Measurements from ENCODE around the gene ACYP2.

Gene ACYP2

DNA sequence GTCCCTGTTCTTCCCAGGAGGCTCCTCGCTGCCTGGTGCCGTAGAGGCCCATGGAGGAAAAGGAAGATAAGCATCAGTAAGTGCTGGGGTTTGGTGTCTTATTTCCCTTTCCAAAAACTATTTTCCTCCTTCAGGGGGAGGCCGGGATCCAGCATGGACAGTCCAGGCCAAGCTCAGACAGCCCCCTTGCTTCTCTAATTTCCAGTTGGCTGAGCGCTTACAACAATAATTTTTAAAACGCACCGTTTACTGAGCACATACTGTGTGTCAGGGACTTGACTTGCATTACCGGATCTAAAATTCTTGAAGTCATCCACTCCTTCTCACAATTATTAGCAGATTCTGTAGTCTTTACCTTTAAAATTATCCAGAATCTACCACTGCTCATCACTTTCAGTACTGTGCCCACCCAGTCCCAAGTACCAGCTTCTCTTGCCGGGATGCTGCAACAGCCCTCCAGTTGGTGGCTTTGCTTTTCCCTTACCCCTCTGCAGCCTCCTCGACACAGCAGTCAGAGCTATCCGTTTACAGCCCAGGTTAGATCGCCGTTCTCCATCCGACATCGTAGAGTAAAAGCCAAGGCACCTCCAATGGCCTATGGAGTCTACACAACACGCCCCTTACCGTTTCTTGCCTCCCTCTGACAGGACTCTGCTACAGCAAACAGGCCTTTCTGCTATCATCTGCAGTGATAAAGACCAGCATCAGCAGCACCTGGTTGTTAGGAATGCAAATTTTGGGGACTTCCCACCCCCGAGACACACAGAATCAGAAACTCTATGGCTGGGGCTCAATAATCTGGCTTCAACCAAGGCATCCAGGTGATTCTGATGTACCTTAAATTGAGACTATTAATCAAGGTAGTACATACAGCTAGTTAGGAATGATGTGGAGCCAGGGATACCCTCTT, 215.8 kb downstream of the ACYP2 start:
- no peak for DNase-seq

DNA sequence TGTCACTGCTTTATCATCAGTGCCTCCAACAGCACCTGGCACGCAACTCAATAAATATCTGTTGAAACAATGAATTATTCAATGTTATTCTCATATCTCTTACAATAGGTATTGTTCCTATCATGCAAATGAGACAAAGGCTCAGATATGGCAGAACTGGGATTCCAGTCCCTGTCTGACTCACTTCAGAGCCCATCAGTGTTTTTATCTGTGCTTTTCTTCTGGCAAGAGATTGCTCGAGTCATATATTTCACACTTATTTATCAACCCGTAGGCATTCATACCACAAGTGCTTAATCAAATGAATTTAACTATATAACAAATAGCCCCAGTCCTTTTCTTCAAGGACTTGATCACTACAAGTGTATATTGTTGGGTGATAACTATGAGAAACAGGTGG, 217.0 kb downstream of the ACYP2 start:
- DNase-seq = no peak

DNA sequence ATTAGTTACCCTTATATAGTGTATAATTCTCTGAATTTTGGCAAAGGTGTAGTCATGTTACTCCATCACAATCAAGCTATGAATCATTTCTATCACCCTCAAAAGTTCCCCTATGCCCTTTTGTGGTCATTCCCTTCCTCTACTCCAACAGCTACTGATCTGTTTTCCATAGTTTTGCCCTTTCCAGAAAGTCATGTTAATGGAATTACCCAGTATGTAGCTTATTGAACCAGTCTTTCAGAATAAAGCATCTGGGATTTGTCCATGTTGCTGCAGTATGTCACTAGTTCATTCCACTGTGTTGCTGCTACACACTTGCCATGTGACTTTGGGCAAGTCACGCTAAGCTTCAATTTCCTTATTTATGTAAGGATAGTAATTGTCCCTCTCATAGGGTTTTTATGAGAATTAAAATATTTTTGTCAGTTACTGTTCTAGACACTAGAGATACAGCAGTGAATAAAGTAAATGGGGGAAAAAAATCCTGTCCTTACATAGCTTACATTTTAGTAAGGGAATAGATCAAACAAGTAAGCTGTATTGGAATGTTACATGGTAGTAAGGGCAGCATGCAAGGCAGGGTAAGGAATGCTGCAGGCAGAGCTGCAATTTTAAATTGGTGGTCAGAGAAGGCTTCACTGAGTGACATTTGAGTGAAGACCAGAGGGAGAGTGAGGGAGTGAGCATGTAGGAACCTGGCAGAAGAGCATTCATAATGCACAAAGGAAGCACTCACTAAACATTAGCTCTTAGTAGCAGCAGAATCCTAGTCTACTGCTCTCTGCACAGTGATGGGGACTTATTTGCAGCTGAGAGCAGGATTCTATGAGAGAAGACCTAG, 220.9 kb downstream of the ACYP2 start:
- DNase-seq = no peak

DNA sequence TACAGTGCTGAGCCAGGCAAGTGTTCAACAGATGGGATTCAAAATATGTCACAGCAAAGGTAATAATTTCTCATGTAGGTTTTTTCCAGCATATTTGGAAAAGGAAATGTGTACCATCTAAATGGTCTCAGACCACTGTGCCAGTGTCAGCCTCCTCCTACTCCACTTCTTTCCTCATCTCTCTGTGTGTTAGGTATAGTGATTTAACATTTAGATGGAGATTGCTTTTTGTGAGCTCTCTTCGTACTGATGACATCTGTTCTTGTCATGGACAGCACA, 221.5 kb downstream of the ACYP2 start:
- DNase-seq = no peak

DNA sequence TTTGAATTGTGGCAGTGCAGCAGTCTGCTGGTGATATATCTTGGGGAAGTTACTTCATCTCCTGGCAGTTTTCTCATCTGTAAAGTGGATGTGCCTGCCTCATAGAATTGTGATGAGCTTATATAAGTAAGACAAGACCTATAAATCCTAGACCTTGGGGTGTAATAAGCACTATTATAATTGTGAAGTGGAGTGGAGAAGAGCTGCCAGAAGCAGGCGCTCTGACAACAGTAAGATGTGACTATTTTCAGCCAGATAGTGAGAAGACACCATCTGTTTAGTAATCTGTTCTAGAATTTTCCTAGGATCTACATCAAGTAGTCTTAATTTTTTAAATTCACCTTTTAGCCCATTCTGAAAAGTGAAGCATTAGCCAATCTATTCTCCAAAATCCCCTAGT, 226.2 kb downstream of the ACYP2 start:
- no peak for DNase-seq

DNA sequence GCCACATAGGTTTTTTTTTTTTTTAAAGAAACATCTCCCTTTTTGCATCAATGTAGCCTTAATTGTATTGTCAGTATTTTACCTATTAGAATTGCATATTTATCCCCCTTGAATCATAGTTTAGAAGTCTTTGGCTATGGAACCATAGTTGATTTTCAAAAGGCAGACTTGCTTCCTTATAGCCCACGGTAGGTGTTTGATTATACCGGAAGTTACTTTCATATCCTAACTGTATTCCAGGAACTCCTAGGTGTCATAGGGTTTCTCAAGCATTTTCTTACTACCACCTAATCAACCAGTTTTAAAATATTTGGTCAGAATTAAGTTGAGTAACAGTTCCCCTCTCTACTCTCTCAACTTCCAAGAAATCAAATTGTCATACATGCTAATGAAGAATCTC, 227.2 kb downstream of the ACYP2 start:
- no peak for DNase-seq

DNA sequence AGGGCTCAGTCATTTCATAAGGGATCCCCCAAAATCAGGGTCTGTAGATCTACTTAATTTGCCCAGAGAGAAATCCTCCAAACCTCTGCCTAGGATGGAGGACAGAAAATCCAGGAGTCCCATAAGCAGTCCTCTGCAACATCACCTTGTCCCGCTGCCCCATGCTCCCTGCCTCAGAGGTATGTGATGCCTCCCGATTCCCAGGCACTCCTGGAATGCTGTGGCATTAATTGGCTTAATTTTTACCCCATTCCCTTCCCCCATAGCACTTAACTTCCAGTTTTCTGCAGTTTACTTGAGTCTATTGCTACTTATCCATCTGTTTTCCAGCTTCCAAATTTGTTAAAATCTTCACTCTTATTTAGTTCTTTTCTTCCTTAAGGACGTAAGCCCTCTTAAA, 232.2 kb downstream of the ACYP2 start:
- DNase-seq = no peak

DNA sequence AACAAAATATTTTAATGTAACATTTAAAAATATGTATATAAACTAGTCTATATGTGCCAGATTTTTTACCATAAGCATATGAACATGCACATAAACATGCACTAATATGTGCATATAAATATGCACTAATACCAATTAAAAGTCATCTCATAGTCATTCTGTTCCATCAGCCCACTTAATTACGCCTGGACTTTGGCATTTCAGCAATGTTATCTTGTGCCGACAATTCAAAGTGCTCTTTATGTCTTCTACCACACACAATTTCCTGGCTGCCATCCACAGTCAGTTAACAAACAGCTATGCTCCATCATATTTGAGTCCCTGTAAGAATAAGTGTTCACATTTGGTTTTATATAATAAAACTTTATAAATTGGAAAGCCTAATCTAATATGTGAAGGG, 233.2 kb downstream of the ACYP2 start:
- no peak for DNase-seq

DNA sequence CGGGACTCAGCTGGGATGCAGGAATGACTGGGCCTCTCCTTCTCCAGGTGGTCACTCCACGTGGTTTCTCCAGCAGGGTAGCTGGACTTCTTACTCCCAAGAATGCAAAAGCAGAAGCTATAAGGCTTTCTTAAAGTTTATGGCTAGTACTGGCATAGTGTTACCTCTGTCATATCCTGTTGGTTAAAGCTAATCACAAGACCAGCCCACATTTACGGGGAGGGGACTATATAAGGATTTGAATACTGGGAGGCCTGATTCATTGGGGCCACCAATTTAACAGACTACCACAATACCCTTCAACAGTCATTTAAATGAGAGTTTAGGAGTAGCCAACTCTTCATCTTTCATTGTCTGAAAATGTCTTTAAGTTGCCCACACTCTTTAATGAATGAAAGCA, 235.0 kb downstream of the ACYP2 start:
- no peak for DNase-seq

DNA sequence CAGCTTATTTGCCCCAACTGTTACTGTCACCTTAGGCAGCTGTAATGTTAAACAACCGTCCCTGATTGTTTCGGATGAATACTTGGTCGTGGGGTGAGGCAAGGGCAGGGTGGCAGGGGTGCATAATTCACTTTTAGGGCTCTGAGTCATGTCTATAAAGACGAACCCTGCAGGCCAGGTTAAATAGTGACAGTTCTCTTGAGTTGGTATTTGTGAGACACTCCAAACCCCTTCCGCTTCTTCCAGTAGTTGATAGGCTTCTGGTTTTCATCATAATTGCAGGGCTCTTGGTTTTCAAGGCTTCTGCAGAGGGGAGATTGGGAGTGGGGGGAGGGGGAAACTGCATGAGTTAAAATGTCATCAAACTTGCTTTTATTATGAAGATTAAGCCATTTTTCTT, 237.8 kb downstream of the ACYP2 start:
- no peak for DNase-seq

All from SIG-M5 (cell line).